PFSK-1 (cell line): Measurements from ENCODE around the gene NDUFAF3.

Source experiments
- FOXP2 ChIP-seq: optimal IDR thresholded peaks from 2 replicates; pipeline ENCODE3; 2011; ENCODE audit warnings: borderline replicate concordance, control low read depth, inconsistent platforms; ENCODE audit not compliant: insufficient read depth; ENCODE audit errors: extremely low read length, extremely low read depth
- POLR2AphosphoS5 ChIP-seq: IDR thresholded peaks from 2 replicates; pipeline ENCODE4 v1.6.1; 2012; ENCODE audit warnings: low read depth, mild to moderate bottlenecking, control low read depth, low read length, moderate library complexity
- SIN3A ChIP-seq: IDR thresholded peaks from 2 replicates; pipeline ENCODE4 v1.6.1; 2012; ENCODE audit warnings: mild to moderate bottlenecking, low read length, moderate library complexity, borderline replicate concordance; ENCODE audit not compliant: insufficient read depth
- TAF1 ChIP-seq: IDR thresholded peaks from 2 replicates; pipeline ENCODE4 v1.6.1; 2012; ENCODE audit warnings: low read length, control low read depth, borderline replicate concordance; ENCODE audit not compliant: insufficient read depth
- TF ChIP-seq, protein P1 (sequence below), 2 experiments: IDR thresholded peaks; 2 replicates each; pipeline versions ENCODE4 v1.6.1 to v1.8.0; 2011 to 2012; ENCODE audit warnings: low read depth in 2 of 2, low read length in 2 of 2, control low read depth in 1 of 2, inconsistent platforms in 1 of 2, mild to moderate bottlenecking in 1 of 2, moderate library complexity in 1 of 2; ENCODE audit not compliant: insufficient read depth in 1 of 2

NDUFAF3 gene

DNA sequence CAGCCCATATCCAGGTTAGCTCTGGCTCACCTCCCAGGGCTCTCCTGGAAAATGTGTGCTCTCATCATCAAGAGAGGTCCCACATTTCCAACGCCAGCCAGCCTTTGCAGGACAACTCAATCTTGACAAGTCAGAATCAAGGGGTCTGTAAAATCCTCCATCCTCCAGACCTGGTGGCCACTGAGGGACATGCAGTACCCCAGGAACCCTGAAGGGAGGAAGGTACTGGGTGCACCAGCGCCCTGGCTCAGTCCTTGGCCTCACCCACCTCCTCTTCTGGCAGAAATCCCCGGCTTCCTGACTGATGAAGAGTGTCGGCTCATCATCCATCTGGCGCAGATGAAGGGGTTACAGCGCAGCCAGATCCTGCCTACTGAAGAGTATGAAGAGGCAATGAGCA lies 20.8 kb upstream of the NDUFAF3 start:
- TF ChIP-seq FOXP2 (no peak), TAF1 (no peak), SIN3A (no peak), POLR2AphosphoS5 (no peak)
- TF ChIP-seq, protein P1, sequence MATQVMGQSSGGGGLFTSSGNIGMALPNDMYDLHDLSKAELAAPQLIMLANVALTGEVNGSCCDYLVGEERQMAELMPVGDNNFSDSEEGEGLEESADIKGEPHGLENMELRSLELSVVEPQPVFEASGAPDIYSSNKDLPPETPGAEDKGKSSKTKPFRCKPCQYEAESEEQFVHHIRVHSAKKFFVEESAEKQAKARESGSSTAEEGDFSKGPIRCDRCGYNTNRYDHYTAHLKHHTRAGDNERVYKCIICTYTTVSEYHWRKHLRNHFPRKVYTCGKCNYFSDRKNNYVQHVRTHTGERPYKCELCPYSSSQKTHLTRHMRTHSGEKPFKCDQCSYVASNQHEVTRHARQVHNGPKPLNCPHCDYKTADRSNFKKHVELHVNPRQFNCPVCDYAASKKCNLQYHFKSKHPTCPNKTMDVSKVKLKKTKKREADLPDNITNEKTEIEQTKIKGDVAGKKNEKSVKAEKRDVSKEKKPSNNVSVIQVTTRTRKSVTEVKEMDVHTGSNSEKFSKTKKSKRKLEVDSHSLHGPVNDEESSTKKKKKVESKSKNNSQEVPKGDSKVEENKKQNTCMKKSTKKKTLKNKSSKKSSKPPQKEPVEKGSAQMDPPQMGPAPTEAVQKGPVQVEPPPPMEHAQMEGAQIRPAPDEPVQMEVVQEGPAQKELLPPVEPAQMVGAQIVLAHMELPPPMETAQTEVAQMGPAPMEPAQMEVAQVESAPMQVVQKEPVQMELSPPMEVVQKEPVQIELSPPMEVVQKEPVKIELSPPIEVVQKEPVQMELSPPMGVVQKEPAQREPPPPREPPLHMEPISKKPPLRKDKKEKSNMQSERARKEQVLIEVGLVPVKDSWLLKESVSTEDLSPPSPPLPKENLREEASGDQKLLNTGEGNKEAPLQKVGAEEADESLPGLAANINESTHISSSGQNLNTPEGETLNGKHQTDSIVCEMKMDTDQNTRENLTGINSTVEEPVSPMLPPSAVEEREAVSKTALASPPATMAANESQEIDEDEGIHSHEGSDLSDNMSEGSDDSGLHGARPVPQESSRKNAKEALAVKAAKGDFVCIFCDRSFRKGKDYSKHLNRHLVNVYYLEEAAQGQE (IDR thresholded peaks at IDR 0.05; ENCODE audit: insufficient read depth in 1 of 2, low read depth in 2 of 2, low read length in 2 of 2): no peak

DNA sequence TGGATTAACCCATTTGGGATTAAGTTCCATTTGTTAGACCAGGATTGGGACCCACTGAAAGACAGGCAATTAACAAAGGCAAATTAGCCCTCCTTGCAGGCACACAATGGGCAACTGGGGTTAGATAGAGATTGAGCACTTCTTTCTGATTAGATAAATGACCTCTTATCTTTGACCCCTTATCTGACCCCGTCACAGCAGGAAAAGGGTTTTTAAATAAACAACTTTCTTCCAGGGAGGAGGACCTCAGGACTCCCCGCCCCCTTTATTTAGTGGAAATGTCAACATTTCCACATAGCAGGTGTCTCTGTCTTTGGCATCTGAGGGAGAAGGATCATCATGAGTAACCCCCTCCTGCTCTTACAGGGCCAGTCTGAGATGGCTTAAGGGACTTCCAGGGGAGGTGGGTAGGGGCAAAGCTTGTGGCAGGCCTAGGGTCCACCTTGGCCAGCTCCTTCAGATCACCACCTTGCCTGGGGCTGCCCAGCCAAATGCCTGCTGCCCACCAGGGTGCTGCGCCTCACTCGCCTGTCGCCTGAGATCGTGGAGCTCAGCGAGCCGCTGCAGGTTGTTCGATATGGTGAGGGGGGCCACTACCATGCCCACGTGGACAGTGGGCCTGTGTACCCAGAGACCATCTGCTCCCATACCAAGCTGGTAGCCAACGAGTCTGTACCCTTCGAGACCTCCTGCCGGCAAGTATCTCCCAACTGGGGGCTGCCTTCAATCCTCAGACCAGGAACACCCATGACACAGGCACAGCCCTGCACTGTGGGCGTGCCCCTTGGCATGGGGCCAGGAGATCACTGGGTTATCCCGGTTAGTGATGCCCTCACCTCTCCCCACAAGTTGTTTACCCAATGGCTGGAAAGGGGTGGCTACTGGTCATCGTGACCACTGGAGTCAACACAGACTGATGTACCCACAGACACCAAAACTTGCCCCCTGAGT lies 17.3 kb upstream of the NDUFAF3 start:
- TF ChIP-seq, protein P1 (IDR thresholded peaks at IDR 0.05; ENCODE audit: insufficient read depth in 1 of 2, low read depth in 2 of 2, low read length in 2 of 2): no peak
- TF ChIP-seq POLR2AphosphoS5 (no peak), SIN3A (no peak), FOXP2 (no peak), TAF1 (no peak)

DNA sequence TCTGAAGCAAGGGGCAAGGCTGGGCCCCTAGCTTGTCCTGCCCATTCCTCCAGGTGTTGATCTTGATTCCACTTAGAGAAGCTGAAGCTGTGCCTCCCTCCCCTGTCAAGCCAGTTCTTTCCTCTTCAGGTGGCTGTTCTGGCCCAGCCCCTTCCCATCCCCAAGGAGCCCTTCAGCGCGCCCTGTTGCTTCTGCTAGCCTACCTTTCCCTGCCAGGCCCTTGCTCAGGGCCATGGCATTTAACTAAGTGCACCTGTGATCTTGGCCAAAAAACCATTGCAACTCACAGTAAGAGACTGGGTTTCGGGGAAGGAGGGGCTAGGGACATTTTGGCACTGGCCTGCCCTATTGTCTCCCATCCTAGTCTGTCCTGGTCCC lies 16.6 kb upstream of the NDUFAF3 start:
- TF ChIP-seq, protein P1 (IDR thresholded peaks at IDR 0.05; ENCODE audit: insufficient read depth in 1 of 2, low read depth in 2 of 2, low read length in 2 of 2): no peak
- TF ChIP-seq SIN3A: no peak
- no peak for TF ChIP-seq POLR2AphosphoS5
- no peak for TF ChIP-seq FOXP2
- no peak for TF ChIP-seq TAF1

DNA sequence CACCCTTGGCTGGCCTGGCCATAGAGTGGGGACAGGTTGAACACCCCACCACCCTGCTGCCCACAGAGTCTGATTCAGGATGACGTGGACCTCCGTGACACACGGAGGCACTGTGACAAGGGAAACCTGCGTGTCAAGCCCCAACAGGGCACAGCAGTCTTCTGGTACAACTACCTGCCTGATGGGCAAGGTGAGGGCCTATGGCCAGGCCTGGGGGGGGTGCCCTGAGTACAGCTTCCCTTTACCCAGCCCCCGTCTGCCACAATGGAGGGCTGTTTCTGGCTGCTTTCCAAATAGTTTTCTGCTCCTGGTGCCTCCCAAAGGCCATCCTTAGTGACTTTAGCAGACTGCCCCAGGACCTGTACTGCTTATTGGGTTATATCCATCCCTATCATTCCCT lies 15.9 kb upstream of the NDUFAF3 start:
- TF ChIP-seq, protein P1 (IDR thresholded peaks at IDR 0.05; ENCODE audit: insufficient read depth in 1 of 2, low read depth in 2 of 2, low read length in 2 of 2): no peak
- TF ChIP-seq SIN3A: no peak
- no peak for TF ChIP-seq FOXP2
- TF ChIP-seq POLR2AphosphoS5: no peak
- TF ChIP-seq TAF1: no peak
